ENCODE measurements around the gene CFAP100. TPM values are rescaled to one million over a fixed set of nuclear protein-coding genes. Genes with fewer than 3 reads are reported as not detected.

Gene CFAP100
- total and polyA plus RNA-seq, 9 of the 15 experiments (the other 6 are each of a cell fraction or from before 2014, with no cell fraction given), result not detected

DNA sequence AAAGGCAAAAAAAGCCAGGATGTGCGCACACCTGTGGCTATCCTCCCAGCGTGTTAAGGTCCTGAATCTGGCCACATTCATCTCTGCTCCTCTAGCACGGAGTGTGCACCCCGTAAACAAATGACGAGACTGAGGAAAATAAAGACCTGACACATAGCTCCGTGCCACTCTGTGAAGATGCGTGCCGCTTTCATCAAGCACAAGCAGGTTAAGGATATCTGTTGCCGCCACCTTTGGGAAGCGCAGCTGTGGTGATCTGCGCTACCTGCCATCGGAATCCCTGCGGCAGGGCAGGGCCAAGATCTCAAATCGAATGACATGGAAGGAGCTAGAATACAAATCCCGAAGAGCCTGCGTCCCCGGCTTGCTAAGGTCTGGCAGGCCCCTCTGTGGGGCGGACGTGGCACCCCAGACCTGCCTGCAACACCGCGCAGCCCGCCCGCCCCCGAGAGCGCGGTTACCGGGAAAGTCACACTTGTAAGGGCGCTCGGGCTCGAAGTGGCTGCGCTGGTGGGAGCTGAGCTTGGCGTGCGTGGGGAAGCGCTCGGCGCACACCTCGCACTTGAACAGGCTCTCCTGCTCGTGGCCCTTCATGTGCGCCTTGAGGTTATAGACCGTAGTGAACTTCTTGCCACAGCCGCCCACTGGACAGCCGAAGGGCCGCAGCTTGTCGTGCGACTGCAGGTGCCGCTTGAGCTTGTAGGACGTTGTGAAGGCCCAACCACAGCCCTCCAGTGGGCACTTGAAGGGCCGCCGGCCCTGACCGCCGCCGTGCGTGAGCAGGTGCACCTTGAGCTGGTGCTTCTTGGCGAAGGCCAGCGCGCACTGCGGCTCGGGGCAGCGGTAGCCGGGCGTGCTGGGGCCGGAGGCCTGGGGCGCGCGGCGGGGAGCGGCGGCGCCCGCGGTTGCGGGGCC is 80.0 kb downstream of the CFAP100 start (continued):
- TF ChIP-seq, protein P1, sequence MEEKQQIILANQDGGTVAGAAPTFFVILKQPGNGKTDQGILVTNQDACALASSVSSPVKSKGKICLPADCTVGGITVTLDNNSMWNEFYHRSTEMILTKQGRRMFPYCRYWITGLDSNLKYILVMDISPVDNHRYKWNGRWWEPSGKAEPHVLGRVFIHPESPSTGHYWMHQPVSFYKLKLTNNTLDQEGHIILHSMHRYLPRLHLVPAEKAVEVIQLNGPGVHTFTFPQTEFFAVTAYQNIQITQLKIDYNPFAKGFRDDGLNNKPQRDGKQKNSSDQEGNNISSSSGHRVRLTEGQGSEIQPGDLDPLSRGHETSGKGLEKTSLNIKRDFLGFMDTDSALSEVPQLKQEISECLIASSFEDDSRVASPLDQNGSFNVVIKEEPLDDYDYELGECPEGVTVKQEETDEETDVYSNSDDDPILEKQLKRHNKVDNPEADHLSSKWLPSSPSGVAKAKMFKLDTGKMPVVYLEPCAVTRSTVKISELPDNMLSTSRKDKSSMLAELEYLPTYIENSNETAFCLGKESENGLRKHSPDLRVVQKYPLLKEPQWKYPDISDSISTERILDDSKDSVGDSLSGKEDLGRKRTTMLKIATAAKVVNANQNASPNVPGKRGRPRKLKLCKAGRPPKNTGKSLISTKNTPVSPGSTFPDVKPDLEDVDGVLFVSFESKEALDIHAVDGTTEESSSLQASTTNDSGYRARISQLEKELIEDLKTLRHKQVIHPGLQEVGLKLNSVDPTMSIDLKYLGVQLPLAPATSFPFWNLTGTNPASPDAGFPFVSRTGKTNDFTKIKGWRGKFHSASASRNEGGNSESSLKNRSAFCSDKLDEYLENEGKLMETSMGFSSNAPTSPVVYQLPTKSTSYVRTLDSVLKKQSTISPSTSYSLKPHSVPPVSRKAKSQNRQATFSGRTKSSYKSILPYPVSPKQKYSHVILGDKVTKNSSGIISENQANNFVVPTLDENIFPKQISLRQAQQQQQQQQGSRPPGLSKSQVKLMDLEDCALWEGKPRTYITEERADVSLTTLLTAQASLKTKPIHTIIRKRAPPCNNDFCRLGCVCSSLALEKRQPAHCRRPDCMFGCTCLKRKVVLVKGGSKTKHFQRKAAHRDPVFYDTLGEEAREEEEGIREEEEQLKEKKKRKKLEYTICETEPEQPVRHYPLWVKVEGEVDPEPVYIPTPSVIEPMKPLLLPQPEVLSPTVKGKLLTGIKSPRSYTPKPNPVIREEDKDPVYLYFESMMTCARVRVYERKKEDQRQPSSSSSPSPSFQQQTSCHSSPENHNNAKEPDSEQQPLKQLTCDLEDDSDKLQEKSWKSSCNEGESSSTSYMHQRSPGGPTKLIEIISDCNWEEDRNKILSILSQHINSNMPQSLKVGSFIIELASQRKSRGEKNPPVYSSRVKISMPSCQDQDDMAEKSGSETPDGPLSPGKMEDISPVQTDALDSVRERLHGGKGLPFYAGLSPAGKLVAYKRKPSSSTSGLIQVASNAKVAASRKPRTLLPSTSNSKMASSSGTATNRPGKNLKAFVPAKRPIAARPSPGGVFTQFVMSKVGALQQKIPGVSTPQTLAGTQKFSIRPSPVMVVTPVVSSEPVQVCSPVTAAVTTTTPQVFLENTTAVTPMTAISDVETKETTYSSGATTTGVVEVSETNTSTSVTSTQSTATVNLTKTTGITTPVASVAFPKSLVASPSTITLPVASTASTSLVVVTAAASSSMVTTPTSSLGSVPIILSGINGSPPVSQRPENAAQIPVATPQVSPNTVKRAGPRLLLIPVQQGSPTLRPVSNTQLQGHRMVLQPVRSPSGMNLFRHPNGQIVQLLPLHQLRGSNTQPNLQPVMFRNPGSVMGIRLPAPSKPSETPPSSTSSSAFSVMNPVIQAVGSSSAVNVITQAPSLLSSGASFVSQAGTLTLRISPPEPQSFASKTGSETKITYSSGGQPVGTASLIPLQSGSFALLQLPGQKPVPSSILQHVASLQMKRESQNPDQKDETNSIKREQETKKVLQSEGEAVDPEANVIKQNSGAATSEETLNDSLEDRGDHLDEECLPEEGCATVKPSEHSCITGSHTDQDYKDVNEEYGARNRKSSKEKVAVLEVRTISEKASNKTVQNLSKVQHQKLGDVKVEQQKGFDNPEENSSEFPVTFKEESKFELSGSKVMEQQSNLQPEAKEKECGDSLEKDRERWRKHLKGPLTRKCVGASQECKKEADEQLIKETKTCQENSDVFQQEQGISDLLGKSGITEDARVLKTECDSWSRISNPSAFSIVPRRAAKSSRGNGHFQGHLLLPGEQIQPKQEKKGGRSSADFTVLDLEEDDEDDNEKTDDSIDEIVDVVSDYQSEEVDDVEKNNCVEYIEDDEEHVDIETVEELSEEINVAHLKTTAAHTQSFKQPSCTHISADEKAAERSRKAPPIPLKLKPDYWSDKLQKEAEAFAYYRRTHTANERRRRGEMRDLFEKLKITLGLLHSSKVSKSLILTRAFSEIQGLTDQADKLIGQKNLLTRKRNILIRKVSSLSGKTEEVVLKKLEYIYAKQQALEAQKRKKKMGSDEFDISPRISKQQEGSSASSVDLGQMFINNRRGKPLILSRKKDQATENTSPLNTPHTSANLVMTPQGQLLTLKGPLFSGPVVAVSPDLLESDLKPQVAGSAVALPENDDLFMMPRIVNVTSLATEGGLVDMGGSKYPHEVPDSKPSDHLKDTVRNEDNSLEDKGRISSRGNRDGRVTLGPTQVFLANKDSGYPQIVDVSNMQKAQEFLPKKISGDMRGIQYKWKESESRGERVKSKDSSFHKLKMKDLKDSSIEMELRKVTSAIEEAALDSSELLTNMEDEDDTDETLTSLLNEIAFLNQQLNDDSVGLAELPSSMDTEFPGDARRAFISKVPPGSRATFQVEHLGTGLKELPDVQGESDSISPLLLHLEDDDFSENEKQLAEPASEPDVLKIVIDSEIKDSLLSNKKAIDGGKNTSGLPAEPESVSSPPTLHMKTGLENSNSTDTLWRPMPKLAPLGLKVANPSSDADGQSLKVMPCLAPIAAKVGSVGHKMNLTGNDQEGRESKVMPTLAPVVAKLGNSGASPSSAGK (IDR thresholded peaks at IDR 0.05), result peak; percentile 68
- TF ChIP-seq GABPB1 (CRISPR knock-in tag; IDR thresholded peaks at IDR 0.05) (0 out of 2 replicates have a peak, but pooled peaks have one; percentile 21), NRF1 (conservative IDR thresholded peaks at IDR 0.05 in 1 of 2, IDR thresholded peaks at IDR 0.05 in 1 of 2) (peak; percentile 28 to 39; a peak in 3 of 4 replicates), CXXC5 (CRISPR knock-in tag; IDR thresholded peaks at IDR 0.05) (no peak), TRIM24 (IDR thresholded peaks at IDR 0.05) (no peak), SPI1 (IDR thresholded peaks at IDR 0.05; ENCODE audit: borderline replicate concordance, low read depth, low read length) (no peak), ZNF12 (CRISPR knock-in tag; IDR thresholded peaks at IDR 0.05) (no peak), SREBF2 (CRISPR knock-in tag; IDR thresholded peaks at IDR 0.05) (no peak), L3MBTL2 (IDR thresholded peaks at IDR 0.05) (peak; percentile 55; the same call in 1 of the 2 replicates), SP1 (CRISPR knock-in tag; IDR thresholded peaks at IDR 0.05) (no peak), RBFOX2 (IDR thresholded peaks at IDR 0.05; ENCODE audit: low read depth, low read length) (peak; percentile 54; the same call in 1 of the 2 replicates), ZNF717 (CRISPR knock-in tag; IDR thresholded peaks at IDR 0.05) (no peak)
- TF ChIP-seq, protein P2, sequence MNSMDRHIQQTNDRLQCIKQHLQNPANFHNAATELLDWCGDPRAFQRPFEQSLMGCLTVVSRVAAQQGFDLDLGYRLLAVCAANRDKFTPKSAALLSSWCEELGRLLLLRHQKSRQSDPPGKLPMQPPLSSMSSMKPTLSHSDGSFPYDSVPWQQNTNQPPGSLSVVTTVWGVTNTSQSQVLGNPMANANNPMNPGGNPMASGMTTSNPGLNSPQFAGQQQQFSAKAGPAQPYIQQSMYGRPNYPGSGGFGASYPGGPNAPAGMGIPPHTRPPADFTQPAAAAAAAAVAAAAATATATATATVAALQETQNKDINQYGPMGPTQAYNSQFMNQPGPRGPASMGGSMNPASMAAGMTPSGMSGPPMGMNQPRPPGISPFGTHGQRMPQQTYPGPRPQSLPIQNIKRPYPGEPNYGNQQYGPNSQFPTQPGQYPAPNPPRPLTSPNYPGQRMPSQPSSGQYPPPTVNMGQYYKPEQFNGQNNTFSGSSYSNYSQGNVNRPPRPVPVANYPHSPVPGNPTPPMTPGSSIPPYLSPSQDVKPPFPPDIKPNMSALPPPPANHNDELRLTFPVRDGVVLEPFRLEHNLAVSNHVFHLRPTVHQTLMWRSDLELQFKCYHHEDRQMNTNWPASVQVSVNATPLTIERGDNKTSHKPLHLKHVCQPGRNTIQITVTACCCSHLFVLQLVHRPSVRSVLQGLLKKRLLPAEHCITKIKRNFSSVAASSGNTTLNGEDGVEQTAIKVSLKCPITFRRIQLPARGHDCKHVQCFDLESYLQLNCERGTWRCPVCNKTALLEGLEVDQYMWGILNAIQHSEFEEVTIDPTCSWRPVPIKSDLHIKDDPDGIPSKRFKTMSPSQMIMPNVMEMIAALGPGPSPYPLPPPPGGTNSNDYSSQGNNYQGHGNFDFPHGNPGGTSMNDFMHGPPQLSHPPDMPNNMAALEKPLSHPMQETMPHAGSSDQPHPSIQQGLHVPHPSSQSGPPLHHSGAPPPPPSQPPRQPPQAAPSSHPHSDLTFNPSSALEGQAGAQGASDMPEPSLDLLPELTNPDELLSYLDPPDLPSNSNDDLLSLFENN (IDR thresholded peaks at IDR 0.05; ENCODE audit: low read depth in 2 of 2, low read length in 2 of 2), result no peak

Measured in K562 (cell line).